Heart right ventricle (tissue), 16 donors: Measurements from ENCODE around the gene CDK10. TPM values are rescaled to one million over a fixed set of nuclear protein-coding genes. Genes with fewer than 3 reads are reported as not detected.
"Not testable (repeated sequence)": the region's sequence is repeated elsewhere in the genome, so short reads cannot be mapped to it uniquely, and the experiment has no call there.

Source experiments
- ATAC-seq, 8 donors: fragments of 200-7000 bp; cut with Tn5 transposase; one replicate each; pipeline ENCODE4 v1.9.1; 2020; ENCODE audit warnings: mild to moderate bottlenecking in 8 of 8, moderate library complexity in 8 of 8, moderate number of reproducible peaks in 1 of 8
- DNase-seq, 2 donors: peaks; one replicate each; pipeline ENCODE4 v3.0.0-alpha.2; 2020
- H3K27ac ChIP-seq, 10 donors: fragments of 200-600 bp; sonication (generic) in 2 of 10; one replicate each; pipeline versions ENCODE4 v1.5.0 to v1.8.0; 2020 to 2022; ENCODE audit warnings: mild to moderate bottlenecking in 3 of 10
- H3K27me3 ChIP-seq, 7 donors: fragments of 200-600 bp; one replicate each; pipeline ENCODE4 v1.8.0; 2021 to 2022; ENCODE audit warnings: mild to moderate bottlenecking in 2 of 7
- H3K36me3 ChIP-seq, 9 donors: fragments of 200-600 bp; sonication (generic) in 1 of 9; one replicate each; pipeline versions ENCODE4 v1.5.0 to v1.8.0; 2020 to 2022; ENCODE audit warnings: mild to moderate bottlenecking in 2 of 9
- H3K4me1 ChIP-seq, 9 donors: fragments of 200-600 bp; sonication (generic) in 1 of 9; one replicate each; pipeline versions ENCODE4 v1.5.0 to v1.8.0; 2020 to 2022; ENCODE audit warnings: mild to moderate bottlenecking in 4 of 9
- H3K4me3 ChIP-seq, 10 donors: fragments of 200-600 bp; sonication (generic) in 2 of 10; one replicate each; pipeline versions ENCODE4 v1.5.0 to v1.8.0; 2020 to 2022; ENCODE audit warnings: mild to moderate bottlenecking in 7 of 10, moderate library complexity in 2 of 10
- H3K9me3 ChIP-seq, 11 donors: fragments of 200-600 bp in 10 of 11; sonication (generic) in 2 of 11; one replicate each; pipeline versions ENCODE4 v1.5.0 to v1.8.0; 2013 to 2022; ENCODE audit warnings: mild to moderate bottlenecking in 2 of 11, control low read depth in 1 of 11, moderate library complexity in 1 of 11
- WGBS, 2 donors: extraction: QIAGEN DNeasy Blood & Tissue Kit; methylation state at CpG; one replicate each; pipeline ENCODE4 v1.1.7; 2013; ENCODE audit warnings: inconsistent platforms in 1 of 2; 5-methylcytosine and 5-hydroxymethylcytosine counted together
- intact Hi-C, 10 donors: fragments of 100-400 bp; cut with DNase I; formaldehyde crosslinking; loops; one replicate each; pipeline versions ENCODE4 v1.11.1 to v1.14.2; 2022
- polyA plus RNA-seq, 2 donors: library from polyadenylated mRNA; stranded (reverse); fragments of 200-250 nt; gene quantifications; one replicate each; pipeline ENCODE4 v1.2.3, GENCODE V29; 2013
- total RNA-seq, 10 donors: library from RNA; stranded (reverse); fragmentation: NEBNext Ultra II Directional in 3 of 10; extraction: Animal tissue kit (Norgen Biotek cat#: 25700) in 3 of 10; gene quantifications; one replicate each; pipeline versions ENCODE4 v1.2.1 to v1.2.4, GENCODE V29; 2021 to 2023
- TF ChIP-seq, protein P1 (sequence below), 9 donors: fragments of 200-600 bp; sonication (generic) in 2 of 9; IDR thresholded peaks; one replicate each; pipeline versions ENCODE4 v1.5.0 to v1.8.0; 2021 to 2022; ENCODE audit warnings: antibody characterized with exemption in 9 of 9, mild to moderate bottlenecking in 5 of 9, moderate library complexity in 1 of 9
- donor health status: Arrhythmogenic right ventricular cardiomyopathy.
- donor health status: ischemic (EF 13 %, LVEDD 7.1; RV severe dilation, severe dysfunction).
- donor health status: healthy with polysubstance abuse.
- donor health status: DM: no; HTN: yes; CAD: no.
- donor health status: DM: no; HTN: no; CAD: no.
- donor health status: ischemic (EF 25% LVEDD 6.9; RV normal size, moderate dysfunction).
- donor health status: ischemic (EF 25% LVEDD 5.7; RV mildly dilated, moderate dysfunction).
- donor health status: healthy.
- donor health status: DM: yes; HTN: yes; CAD: no.
- donor health status: Ischemic cardiomyopathy.
- donor health status: ischemic (EF 35%, LVEDD 5.7; RV mildly dilated, moderate dysfunction).
- donor health status: nonischemic (EF 11% LVEDD 7.7; RV severe dilation, severe dysfunction).
- donor health status: DM: yes; HTN: yes; CAD: no.
- donor health status: PGD.
- donor health status: ischemic (EF 29% LVEDD 5.4; RV normal size, mild dysfunction).
- donor health status: nonischemic (EF 23%, LVEDD 6.1; RV moderate dilation, normal function).

Gene CDK10
- total and polyA plus RNA-seq, 12 donors: 14.7 to 63.4 (median 21.7) TPM

DNA sequence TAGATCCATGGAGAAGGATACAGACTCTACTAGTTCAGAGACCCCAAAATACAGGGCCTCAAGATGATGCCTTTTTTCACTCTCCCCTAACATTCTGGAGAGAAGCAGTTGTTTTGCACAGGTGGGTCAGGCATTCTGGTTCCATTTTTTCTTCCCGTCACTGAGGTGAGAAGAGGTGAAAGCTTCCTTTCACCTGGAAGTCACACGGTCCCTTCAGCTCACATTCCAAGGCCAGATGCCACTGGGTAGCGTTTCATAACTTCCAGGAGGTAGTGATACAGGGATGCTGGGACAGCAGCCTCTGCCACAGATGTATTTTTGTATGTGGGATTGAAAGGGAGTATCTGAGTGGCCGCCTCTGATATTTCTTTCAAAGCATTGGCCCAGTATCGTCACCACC lies 1.9 kb downstream of the CDK10 start:
- Histone ChIP-seq H3K4me1 (peaks cover 4 to 14% (median 9%) of the 10 kb centered on the region in 9 donors), H3K27ac (no peak overlapping the region), H3K9me3 (peaks cover 0 to 8% (median 0%) of the 10 kb centered on the region in 11 donors), H3K4me3 (no peak overlapping the region), H3K36me3 (peaks cover 0 to 48% (median 10%) of the 10 kb centered on the region in 9 donors), H3K27me3 (no peaks in the 10 kb centered on the region)
- intact Hi-C loops: no loop called here
- DNase-seq (no peak), ATAC-seq (no peak)
- TF ChIP-seq, protein P1, sequence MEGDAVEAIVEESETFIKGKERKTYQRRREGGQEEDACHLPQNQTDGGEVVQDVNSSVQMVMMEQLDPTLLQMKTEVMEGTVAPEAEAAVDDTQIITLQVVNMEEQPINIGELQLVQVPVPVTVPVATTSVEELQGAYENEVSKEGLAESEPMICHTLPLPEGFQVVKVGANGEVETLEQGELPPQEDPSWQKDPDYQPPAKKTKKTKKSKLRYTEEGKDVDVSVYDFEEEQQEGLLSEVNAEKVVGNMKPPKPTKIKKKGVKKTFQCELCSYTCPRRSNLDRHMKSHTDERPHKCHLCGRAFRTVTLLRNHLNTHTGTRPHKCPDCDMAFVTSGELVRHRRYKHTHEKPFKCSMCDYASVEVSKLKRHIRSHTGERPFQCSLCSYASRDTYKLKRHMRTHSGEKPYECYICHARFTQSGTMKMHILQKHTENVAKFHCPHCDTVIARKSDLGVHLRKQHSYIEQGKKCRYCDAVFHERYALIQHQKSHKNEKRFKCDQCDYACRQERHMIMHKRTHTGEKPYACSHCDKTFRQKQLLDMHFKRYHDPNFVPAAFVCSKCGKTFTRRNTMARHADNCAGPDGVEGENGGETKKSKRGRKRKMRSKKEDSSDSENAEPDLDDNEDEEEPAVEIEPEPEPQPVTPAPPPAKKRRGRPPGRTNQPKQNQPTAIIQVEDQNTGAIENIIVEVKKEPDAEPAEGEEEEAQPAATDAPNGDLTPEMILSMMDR (IDR thresholded peaks at IDR 0.05): no peak
- WGBS, 2 donors: 93 to 96% methylated on average over 5 of the region's 5 CpGs

DNA sequence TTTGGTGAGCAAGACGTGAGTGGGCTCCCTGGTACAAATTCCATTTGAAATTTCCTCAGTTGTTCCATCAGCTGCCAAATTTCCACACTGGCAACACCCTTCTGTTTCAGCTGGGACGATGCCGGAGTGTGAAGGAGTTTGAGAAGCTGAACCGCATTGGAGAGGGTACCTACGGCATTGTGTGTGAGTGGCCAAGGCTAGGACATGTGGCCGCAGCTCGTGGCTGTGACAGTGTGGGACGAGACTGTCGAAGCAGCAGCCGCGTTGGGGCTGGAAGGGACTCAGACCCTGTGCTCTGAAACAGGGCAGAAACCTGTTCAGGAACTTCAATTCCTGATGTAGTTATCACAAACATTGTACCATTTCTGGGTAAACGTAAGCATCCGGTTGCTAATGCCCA lies 2.7 kb downstream of the CDK10 start:
- H3K4me1 ChIP-seq: peaks cover 4 to 14% (median 9%) of the 10 kb centered on the region in 9 donors
- H3K27ac ChIP-seq: no peak overlapping the region
- TF ChIP-seq, protein P1 (IDR thresholded peaks at IDR 0.05): no peak
- H3K9me3 ChIP-seq: peaks cover 0 to 8% (median 0%) of the 10 kb centered on the region in 11 donors
- intact Hi-C loops: no loop called here
- H3K4me3 ChIP-seq: no peak overlapping the region
- WGBS, 2 donors: 93 to 96% methylated on average over 13 of the region's 13 CpGs
- peaks cover 0 to 53% (median 10%) of the 10 kb centered on the region in 9 donors for H3K36me3 ChIP-seq
- DNase-seq: no peak
- H3K27me3 ChIP-seq: no peaks in the 10 kb centered on the region
- no peak for ATAC-seq

DNA sequence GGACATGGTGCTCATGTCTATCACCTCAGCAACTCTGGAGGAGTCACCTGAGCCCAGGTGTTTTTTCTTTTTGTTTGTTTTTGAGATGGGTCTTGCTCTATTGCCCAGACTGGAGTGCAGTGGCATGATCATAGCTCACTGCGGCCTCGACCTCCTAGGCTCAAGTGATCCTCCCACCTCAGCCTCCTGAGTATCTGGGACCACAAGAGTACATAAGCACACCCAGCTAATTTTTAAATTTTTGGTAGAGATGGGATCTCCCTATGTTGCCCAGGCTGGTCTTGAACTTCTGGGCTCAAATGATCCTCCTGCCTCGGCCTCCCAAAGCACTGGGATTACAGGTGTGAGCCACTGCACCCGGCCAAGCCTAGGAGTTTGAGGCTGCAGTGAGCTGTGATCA lies 3.1 kb downstream of the CDK10 start:
- H3K4me1 ChIP-seq: peaks cover 4 to 14% (median 9%) of the 10 kb centered on the region in 9 donors
- DNase-seq, H3K4me3 ChIP-seq, H3K27me3 ChIP-seq, ATAC-seq, H3K9me3 ChIP-seq, intact Hi-C loops, H3K27ac ChIP-seq: not testable (repeated sequence)
- peaks cover 0 to 57% (median 10%) of the 10 kb centered on the region in 9 donors for H3K36me3 ChIP-seq
- 83 to 96% methylated on average over 4 of the region's 4 CpGs for WGBS, 2 donors

DNA sequence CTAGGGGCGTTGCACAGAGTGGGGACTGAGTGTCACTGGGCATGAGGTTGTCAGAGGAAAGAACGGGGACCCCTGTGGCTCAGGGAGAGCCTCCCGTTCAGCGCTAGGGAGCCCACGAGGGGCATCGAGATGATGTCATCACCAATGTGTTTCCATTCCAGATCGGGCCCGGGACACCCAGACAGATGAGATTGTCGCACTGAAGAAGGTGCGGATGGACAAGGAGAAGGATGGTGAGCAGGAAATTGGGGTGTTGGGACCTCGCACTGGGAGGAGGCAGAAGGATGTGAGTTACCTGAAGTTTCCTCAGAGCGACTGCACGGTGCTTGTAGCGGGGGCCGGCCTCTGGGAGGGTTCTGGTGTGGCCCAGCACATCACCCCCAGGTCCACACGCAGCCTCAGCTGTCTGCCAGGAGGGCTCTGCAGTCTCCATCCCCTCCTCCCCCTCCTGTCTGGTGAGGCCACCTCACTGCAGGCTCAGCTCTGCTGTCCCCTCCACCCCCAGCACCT lies 4.0 kb downstream of the CDK10 start:
- TF ChIP-seq, protein P1 (IDR thresholded peaks at IDR 0.05): no peak
- ATAC-seq (no peak), DNase-seq (no peak)
- WGBS, 2 donors: 89 to 91% methylated on average over 16 of the region's 16 CpGs
- Histone ChIP-seq H3K9me3 (peaks cover 0 to under 1% (median 0%) of the 10 kb centered on the region in 11 donors), H3K4me1 (peaks cover 4 to 14% (median 9%) of the 10 kb centered on the region in 9 donors), H3K27me3 (no peaks in the 10 kb centered on the region), H3K27ac (no peak overlapping the region), H3K36me3 (peaks cover 0 to 64% (median 10%) of the 10 kb centered on the region in 9 donors), H3K4me3 (no peak overlapping the region)
- intact Hi-C loops: no loop called here

DNA sequence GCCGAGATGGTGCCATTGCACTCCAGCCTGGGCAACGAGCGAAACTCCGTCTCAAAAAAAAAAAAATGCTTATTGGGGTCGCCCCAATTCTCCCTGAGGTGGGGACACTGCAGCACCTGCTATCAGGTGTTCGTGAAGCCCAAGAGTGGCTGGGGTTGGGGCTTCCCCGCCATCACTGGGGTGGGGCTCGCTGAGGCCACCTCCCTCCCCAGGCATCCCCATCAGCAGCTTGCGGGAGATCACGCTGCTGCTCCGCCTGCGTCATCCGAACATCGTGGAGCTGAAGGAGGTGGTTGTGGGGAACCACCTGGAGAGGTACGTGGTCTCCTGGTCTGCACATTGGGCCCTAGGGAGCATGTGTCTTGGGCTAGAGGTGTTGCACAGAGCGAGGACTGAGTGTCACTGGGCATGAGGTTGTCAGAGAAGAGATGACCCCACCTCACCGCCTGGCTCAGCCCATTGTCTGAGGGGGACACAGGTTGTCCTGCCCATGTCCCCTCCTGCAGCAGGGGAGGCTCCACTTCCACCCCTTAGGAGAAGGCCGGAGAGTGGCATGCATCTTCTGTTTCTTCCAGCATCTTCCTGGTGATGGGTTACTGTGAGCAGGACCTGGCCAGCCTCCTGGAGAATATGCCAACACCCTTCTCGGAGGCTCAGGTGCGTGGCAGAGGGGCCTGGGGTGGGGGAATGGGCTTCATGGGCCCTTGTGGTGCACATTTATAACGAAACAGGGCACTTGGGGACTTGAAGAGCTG lies 4.9 kb downstream of the CDK10 start:
- intact Hi-C loops: no loop called here
- WGBS, 2 donors: 95 to 96% methylated on average over 21 of the region's 21 CpGs
- no peak for ATAC-seq

More for the DNA sequence above, 4.9 kb downstream of the CDK10 start:
- Histone ChIP-seq H3K9me3 (no peaks in the 10 kb centered on the region), H3K27ac (no peak overlapping the region), H3K36me3 (peaks cover 0 to 72% (median 10%) of the 10 kb centered on the region in 9 donors), H3K27me3 (no peaks in the 10 kb centered on the region), H3K4me1 (peaks cover 4 to 11% (median 8%) of the 10 kb centered on the region in 9 donors), H3K4me3 (no peak overlapping the region)
- no peak for DNase-seq
- TF ChIP-seq, protein P1 (IDR thresholded peaks at IDR 0.05): no peak
